Left lung (tissue), 10 donors: ENCODE data around the gene RABL2B. TPM values are rescaled to one million over a fixed set of nuclear protein-coding genes. Genes with fewer than 3 reads are reported as not detected.
"Not testable (repeated sequence)": the region's sequence is repeated elsewhere in the genome, so short reads cannot be mapped to it uniquely, and the experiment has no call there.

Source experiments
- ATAC-seq: fragments of 200-7000 bp; cut with Tn5 transposase; one replicate; pipeline ENCODE4 v1.9.1; 2020; ENCODE audit warnings: moderate library complexity
- DNase-seq, 4 donors: peaks; one replicate each; pipeline ENCODE4 v3.0.0-alpha.2; 2013 to 2020
- H3K27ac ChIP-seq, 2 donors: fragments of 200-600 bp; sonication (generic) in 1 of 2; one replicate each; pipeline versions ENCODE4 v1.5.0 to v1.8.0; 2020 to 2021
- H3K27me3 ChIP-seq, 2 donors: fragments of 200-600 bp; sonication (generic) in 1 of 2; one replicate each; pipeline versions ENCODE4 v1.5.0 to v1.8.0; 2020 to 2021
- H3K36me3 ChIP-seq, 2 donors: fragments of 200-600 bp; sonication (generic) in 1 of 2; one replicate each; pipeline versions ENCODE4 v1.5.0 to v1.8.0; 2020 to 2021
- H3K4me1 ChIP-seq, 2 donors: fragments of 200-600 bp; one replicate each; pipeline ENCODE4 v1.8.0; 2021
- H3K4me3 ChIP-seq, 2 donors: fragments of 200-600 bp; sonication (generic) in 1 of 2; one replicate each; pipeline versions ENCODE4 v1.5.0 to v1.8.0; 2020 to 2021; ENCODE audit warnings: mild to moderate bottlenecking in 1 of 2
- H3K9me3 ChIP-seq, 2 donors: fragments of 200-600 bp; sonication (generic) in 1 of 2; one replicate each; pipeline versions ENCODE4 v1.5.0 to v1.8.0; 2020 to 2021
- intact Hi-C, 2 donors: fragments of 100-400 bp; cut with DNase I; formaldehyde crosslinking; loops; one replicate each; pipeline versions ENCODE4 v1.11.2 to v1.14.2; 2022
- polyA plus RNA-seq, 6 donors: library from polyadenylated mRNA; unstranded; fragments of 120-200 nt; gene quantifications; one replicate each; pipeline ENCODE4 v1.2.1, GENCODE V29; 2013; ENCODE audit not compliant: insufficient read length in 6 of 6
- total RNA-seq, 2 donors: library from RNA; stranded (reverse); fragmentation: NEBNext Ultra II Directional; extraction: Animal tissue kit (Norgen Biotek cat#: 25700); gene quantifications; one replicate each; pipeline ENCODE4 v1.2.1, GENCODE V29; 2021
- TF ChIP-seq, protein P1 (sequence below), 2 donors: fragments of 200-600 bp; sonication (generic) in 1 of 2; IDR thresholded peaks; one replicate each; pipeline versions ENCODE4 v1.5.0 to v1.8.0; 2021; ENCODE audit warnings: antibody characterized with exemption in 2 of 2
- donor health status: DM: no; HTN: yes; CAD: no.
- donor health status: DM: no; HTN: no; CAD: no.

Gene RABL2B
- total and polyA plus RNA-seq, 8 donors, result 27.1 to 79.8 (median 61.8) TPM

DNA sequence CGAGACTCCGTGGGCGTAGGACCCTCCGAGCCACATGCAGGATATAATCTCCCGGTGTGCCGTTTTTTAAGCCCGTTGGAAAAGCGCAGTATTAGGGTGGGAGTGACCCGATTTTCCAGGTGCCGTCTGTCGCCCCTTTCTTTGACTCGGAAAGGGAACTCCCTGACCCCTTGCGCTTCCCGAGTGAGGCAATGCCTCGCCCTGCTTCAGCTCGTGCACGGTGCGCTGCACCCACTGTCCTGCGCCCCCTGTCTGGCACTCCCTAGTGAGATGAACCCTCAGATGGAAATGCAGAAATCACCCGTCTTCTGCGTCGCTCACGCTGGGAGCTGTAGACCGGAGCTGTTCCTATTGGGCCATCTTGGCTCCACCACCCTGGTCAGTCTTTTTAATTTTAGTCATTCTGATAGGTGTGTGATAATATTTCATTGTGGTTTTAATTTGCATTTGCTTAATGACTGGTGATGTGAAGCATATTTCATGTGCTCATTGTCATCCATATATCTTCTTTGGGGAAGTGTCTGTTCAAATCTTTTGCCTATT, 26.4 kb downstream of the RABL2B start:
- intact Hi-C loops, H3K9me3 ChIP-seq, H3K36me3 ChIP-seq, H3K4me1 ChIP-seq, H3K27me3 ChIP-seq: not testable (repeated sequence)
- ATAC-seq (peak; percentile 53), DNase-seq (peak in 1 of 4 donors; percentile 67)
- H3K4me3 ChIP-seq, result peak overlapping the region; percentile 42 to 53
- TF ChIP-seq, protein P1, sequence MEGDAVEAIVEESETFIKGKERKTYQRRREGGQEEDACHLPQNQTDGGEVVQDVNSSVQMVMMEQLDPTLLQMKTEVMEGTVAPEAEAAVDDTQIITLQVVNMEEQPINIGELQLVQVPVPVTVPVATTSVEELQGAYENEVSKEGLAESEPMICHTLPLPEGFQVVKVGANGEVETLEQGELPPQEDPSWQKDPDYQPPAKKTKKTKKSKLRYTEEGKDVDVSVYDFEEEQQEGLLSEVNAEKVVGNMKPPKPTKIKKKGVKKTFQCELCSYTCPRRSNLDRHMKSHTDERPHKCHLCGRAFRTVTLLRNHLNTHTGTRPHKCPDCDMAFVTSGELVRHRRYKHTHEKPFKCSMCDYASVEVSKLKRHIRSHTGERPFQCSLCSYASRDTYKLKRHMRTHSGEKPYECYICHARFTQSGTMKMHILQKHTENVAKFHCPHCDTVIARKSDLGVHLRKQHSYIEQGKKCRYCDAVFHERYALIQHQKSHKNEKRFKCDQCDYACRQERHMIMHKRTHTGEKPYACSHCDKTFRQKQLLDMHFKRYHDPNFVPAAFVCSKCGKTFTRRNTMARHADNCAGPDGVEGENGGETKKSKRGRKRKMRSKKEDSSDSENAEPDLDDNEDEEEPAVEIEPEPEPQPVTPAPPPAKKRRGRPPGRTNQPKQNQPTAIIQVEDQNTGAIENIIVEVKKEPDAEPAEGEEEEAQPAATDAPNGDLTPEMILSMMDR (IDR thresholded peaks at IDR 0.05), result peak in 1 of 2 donors; percentile 28
- peak overlapping the region in 1 of 2 donors; percentile 39 for H3K27ac ChIP-seq

DNA sequence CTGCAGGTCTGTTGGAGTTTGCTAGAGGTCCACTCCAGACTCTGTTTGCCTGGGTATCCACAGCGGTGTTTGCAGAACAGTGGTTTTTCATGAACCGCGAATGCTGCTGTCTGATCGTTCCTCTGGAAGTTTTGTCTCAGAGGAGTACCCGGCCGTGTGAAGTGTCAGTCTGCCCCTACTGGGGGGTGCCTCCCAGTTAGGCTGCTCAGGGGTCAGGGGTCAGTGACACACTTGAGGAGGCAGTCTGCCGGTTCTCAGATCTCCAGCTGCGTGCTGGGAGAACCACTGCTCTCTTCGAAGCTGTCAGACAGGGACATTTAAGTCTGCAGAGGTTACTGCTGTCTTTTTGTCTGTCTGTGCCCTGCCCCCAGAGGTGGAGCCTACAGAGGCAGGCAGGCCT, 27.0 kb downstream of the RABL2B start:
- intact Hi-C loops, H3K9me3 ChIP-seq, H3K36me3 ChIP-seq, ATAC-seq, H3K27me3 ChIP-seq, H3K27ac ChIP-seq, H3K4me1 ChIP-seq, DNase-seq: not testable (repeated sequence)
- peak overlapping the region in 1 of 2 donors; percentile 42 for H3K4me3 ChIP-seq

GRCh38 chr22:50755251-50755650, 28.2 kb downstream of the RABL2B start:
- H3K9me3 ChIP-seq, DNase-seq, ATAC-seq, H3K4me1 ChIP-seq, H3K27ac ChIP-seq, intact Hi-C loops, H3K4me3 ChIP-seq, H3K36me3 ChIP-seq, H3K27me3 ChIP-seq: not testable (repeated sequence)

- intact Hi-C loops, H3K4me3 ChIP-seq, ATAC-seq, H3K36me3 ChIP-seq, DNase-seq, H3K27me3 ChIP-seq, H3K27ac ChIP-seq, H3K4me1 ChIP-seq, H3K9me3 ChIP-seq: not testable (repeated sequence)
Measured at GRCh38 chr22:50749302-50750074, 33.9 kb downstream of the RABL2B start.

GRCh38 chr22:50748630-50749029, 34.8 kb downstream of the RABL2B start:
- H3K4me1 ChIP-seq, H3K4me3 ChIP-seq, H3K36me3 ChIP-seq, DNase-seq, ATAC-seq, H3K9me3 ChIP-seq, intact Hi-C loops, H3K27ac ChIP-seq, H3K27me3 ChIP-seq: not testable (repeated sequence)

DNA sequence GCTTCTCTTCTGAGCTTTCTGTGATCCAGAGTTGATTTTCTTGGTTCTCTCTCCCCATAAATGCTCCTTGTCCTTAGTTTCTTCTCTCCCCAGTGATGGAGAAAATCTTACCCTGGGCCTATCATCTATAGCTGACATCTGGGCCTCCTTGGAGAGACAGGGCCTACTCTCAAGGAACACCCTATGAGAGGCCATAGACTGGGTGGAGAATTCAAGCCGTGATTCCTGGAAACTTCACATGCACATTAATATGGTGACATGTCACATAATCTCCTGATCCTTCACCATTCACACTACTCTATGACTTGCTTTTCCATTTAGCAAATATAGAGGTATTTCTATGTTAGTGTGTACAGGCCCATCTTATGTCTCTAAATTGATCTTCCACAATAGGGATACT, 35.9 kb downstream of the RABL2B start:
- H3K36me3 ChIP-seq, intact Hi-C loops: not testable (repeated sequence)

GRCh38 chr22:50744424-50744823, 39.0 kb downstream of the RABL2B start:
- ATAC-seq, H3K36me3 ChIP-seq, H3K4me1 ChIP-seq, H3K27ac ChIP-seq, H3K4me3 ChIP-seq, H3K9me3 ChIP-seq, H3K27me3 ChIP-seq, intact Hi-C loops: not testable (repeated sequence)
- peak in 1 of 4 donors; percentile 18 for DNase-seq

More for the DNA sequence above, 35.9 kb downstream of the RABL2B start:
- DNase-seq, H3K27ac ChIP-seq, H3K4me3 ChIP-seq, H3K9me3 ChIP-seq, ATAC-seq, H3K27me3 ChIP-seq, H3K4me1 ChIP-seq: not testable (repeated sequence)

GRCh38 chr22:50740714-50741113, 42.7 kb downstream of the RABL2B start:
- DNase-seq, H3K27me3 ChIP-seq, ATAC-seq, H3K36me3 ChIP-seq, H3K4me3 ChIP-seq, H3K27ac ChIP-seq, H3K9me3 ChIP-seq, intact Hi-C loops, H3K4me1 ChIP-seq: not testable (repeated sequence)

DNA sequence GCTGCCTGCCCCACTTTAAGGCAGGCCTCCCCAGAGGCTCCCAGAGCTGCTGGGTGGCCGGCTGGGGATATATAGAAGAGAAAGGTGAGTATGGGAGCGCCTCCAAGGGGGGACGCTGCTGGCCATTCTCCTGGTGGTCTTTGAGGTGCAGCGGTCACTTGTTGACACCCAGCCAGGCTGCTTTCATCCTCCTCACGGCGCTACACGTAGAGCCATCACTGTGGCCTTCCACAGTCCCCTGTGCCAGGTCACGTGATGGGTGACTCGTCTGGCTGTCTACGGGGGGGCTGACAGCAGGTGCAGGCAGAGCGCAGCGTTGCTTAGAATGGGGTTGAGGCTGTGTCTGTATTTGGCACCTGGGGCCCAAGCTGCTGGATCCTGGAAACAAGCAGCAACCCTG, 43.5 kb downstream of the RABL2B start:
- H3K36me3 ChIP-seq, result no peaks in the 10 kb centered on the region
- no peaks in the 10 kb centered on the region for H3K4me1 ChIP-seq
- no peak for ATAC-seq
- TF ChIP-seq, protein P1 (IDR thresholded peaks at IDR 0.05), result no peak
- peak in 2 of 4 donors; percentile 21 to 46 for DNase-seq
- intact Hi-C loops, result no loop called here
- no peaks in the 10 kb centered on the region for H3K27me3 ChIP-seq
- no peak overlapping the region for H3K27ac ChIP-seq
- no peaks in the 10 kb centered on the region for H3K9me3 ChIP-seq
- no peak overlapping the region for H3K4me3 ChIP-seq
